Heart left ventricle (tissue), 13 donors: ENCODE data around the gene TMEM258.

Source experiments
- CTCF ChIP-seq, 12 donors: fragments of 200-600 bp; sonication (generic) in 4 of 12; IDR thresholded peaks; one replicate each; pipeline versions ENCODE4 v1.5.0 to v1.8.0; 2018 to 2022; ENCODE audit warnings: antibody characterized with exemption in 12 of 12, mild to moderate bottlenecking in 5 of 12
- POLR2A ChIP-seq, 2 donors: fragments of 450-650 bp; IDR thresholded peaks; one replicate each; pipeline ENCODE4 v1.6.1; 2017; ENCODE audit warnings: antibody characterized with exemption in 2 of 2, mild to moderate bottlenecking in 2 of 2, moderate library complexity in 2 of 2
- donor health status: ischemic (EF 13 %, LVEDD 7.1; RV severe dilation, severe dysfunction).
- donor health status: DM: no; HTN: yes; CAD: no.
- donor health status: DM: no; HTN: no; CAD: no.
- donor health status: ischemic (EF 25% LVEDD 6.9; RV normal size, moderate dysfunction).
- donor health status: ischemic (EF 25% LVEDD 5.7; RV mildly dilated, moderate dysfunction).
- donor health status: ischemic (EF 35%, LVEDD 5.7; RV mildly dilated, moderate dysfunction).
- donor health status: nonischemic (EF 11% LVEDD 7.7; RV severe dilation, severe dysfunction).
- donor health status: DM: yes; HTN: yes; CAD: no.
- donor health status: PGD.
- donor health status: ischemic (EF 29% LVEDD 5.4; RV normal size, mild dysfunction).
- donor health status: nonischemic (EF 23%, LVEDD 6.1; RV moderate dilation, normal function).

DNA sequence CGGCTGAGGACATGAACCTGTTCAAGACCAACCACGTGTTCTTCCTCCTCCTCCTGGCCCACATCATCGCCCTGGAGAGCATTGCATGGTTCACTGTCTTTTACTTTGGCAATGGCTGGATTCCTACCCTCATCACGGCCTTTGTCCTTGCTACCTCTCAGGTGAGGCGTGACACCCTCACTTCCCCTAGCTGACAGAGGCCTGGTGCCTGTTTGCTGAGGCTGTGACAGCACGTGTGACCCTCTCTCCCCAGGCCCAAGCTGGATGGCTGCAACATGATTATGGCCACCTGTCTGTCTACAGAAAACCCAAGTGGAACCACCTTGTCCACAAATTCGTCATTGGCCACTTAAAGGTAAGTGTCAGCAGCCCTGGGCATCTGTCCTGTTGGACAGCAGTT is 48.0 kb upstream of the TMEM258 start:
- no peak for TF ChIP-seq CTCF (IDR thresholded peaks at IDR 0.05)
- no peak for TF ChIP-seq POLR2A (IDR thresholded peaks at IDR 0.05)
